Measurements from ENCODE around the gene BCS1L.

GRCh38 chr2:218662827-218663226 is 3.3 kb downstream of the BCS1L start:
- TF ChIP-seq, protein P1, sequence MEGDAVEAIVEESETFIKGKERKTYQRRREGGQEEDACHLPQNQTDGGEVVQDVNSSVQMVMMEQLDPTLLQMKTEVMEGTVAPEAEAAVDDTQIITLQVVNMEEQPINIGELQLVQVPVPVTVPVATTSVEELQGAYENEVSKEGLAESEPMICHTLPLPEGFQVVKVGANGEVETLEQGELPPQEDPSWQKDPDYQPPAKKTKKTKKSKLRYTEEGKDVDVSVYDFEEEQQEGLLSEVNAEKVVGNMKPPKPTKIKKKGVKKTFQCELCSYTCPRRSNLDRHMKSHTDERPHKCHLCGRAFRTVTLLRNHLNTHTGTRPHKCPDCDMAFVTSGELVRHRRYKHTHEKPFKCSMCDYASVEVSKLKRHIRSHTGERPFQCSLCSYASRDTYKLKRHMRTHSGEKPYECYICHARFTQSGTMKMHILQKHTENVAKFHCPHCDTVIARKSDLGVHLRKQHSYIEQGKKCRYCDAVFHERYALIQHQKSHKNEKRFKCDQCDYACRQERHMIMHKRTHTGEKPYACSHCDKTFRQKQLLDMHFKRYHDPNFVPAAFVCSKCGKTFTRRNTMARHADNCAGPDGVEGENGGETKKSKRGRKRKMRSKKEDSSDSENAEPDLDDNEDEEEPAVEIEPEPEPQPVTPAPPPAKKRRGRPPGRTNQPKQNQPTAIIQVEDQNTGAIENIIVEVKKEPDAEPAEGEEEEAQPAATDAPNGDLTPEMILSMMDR (IDR thresholded peaks at IDR 0.05): no peak
- no peak for TF ChIP-seq POLR2AphosphoS5 (IDR thresholded peaks at IDR 0.05)
- no peak for TF ChIP-seq EP300 (IDR thresholded peaks at IDR 0.05; ENCODE audit: low read depth)
